Breast epithelium (tissue), 3 donors: ENCODE measurements around the gene METTL8.

Experiments
- POLR2A ChIP-seq: fragments of 450-650 bp; IDR thresholded peaks from one replicate; pipeline ENCODE4 v1.6.1; 2016; ENCODE audit warnings: antibody characterized with exemption, mild to moderate bottlenecking, moderate library complexity
- POLR2AphosphoS5 ChIP-seq, 3 donors: sonication (generic); formaldehyde crosslinking; IDR thresholded peaks; one replicate each; pipeline ENCODE4 v1.6.1; 2017; ENCODE audit warnings: antibody characterized with exemption in 3 of 3

GRCh38 chr2:171297956-171298355 lies 135.8 kb downstream of the METTL8 start:
- TF ChIP-seq POLR2AphosphoS5 (IDR thresholded peaks at IDR 0.05) = no peak
- no peak for TF ChIP-seq POLR2A
